Cardiac septum (tissue), 1 donor: Measurements from ENCODE around the gene TPH2. TPM values are rescaled to one million over a fixed set of nuclear protein-coding genes. Genes with fewer than 3 reads are reported as not detected.

Experiments
- DNase-seq: peaks from one replicate; pipeline ENCODE4 v3.0.0-alpha.2; 2020; ENCODE audit warnings: low spot score
- intact Hi-C: fragments of 100-400 bp; cut with DNase I; formaldehyde crosslinking; loops from one replicate; pipeline ENCODE4 v1.14.0; 2022
- total RNA-seq: library from RNA; stranded (reverse); fragmentation: NEBNext Ultra II Directional; extraction: Animal tissue kit (Norgen Biotek cat#: 25700); gene quantifications from one replicate; pipeline ENCODE4 v1.2.1, GENCODE V29; 2021
- donor health status: DM: no; HTN: no; CAD: no.

The TPH2 gene
- total RNA-seq, 1 donor from 2014 or later = not detected

- intact Hi-C loops = no loop called here
- DNase-seq = no peak
Observed at GRCh38 chr12:72077111-72077820, 138.6 kb downstream of the TPH2 start.

- intact Hi-C loops = no loop called here
- no peak for DNase-seq
Observed at GRCh38 chr12:72081777-72082176, 143.1 kb downstream of the TPH2 start.

Other genes starting within 250 kb of the TPH2 start
- gene RAB21, start 184.0 kb upstream of the TPH2 start, total RNA-seq = 191 TPM
- 23.1 TPM for gene TBC1D15, start 99.1 kb upstream of the TPH2 start, total RNA-seq